CD4-positive, alpha-beta T cell (primary cell): ENCODE data around the gene PTPRC. TPM values are rescaled to one million over a fixed set of nuclear protein-coding genes. Genes with fewer than 3 reads are reported as not detected.

Experiments used
- ATAC-seq: fragments of 200-7000 bp; cut with Tn5 transposase; one replicate; pipeline ENCODE4 v1.10.0; 2022; ENCODE audit warnings: mild to moderate bottlenecking; ENCODE audit not compliant: poor library complexity
- CTCF ChIA-PET: fragments of 350-600 bp; sonication (Branson Sonifier 250); formaldehyde crosslinking; loops from one replicate; lab custom pipeline; 2021; ENCODE audit warnings: antibody characterized with exemption, inconsistent platforms; lab: Charles Lee
- POLR2A ChIA-PET: fragments of 350-600 bp; sonication (Branson Sonifier 250); formaldehyde crosslinking; loops from one replicate; lab custom pipeline; 2021; ENCODE audit warnings: antibody characterized with exemption, inconsistent platforms; lab: Charles Lee
- DNase-seq, 14 experiments: peaks; one replicate each; pipeline ENCODE4 v3.0.0-alpha.2; 2013 to 2020; ENCODE audit warnings: mixed read lengths in 2 of 14
- H3K27ac ChIP-seq, 2 donors: one replicate each; pipeline versions ENCODE4 v1.5.1 to v1.7.0; 2013; ENCODE audit warnings: low read length in 2 of 2, low read depth in 1 of 2, mild to moderate bottlenecking in 1 of 2
- H3K27me3 ChIP-seq, 2 experiments: 1 replicate in 1 of 2; 2 replicates in 1 of 2; pipeline versions ENCODE4 v1.6.1 to v1.7.0; 2013; ENCODE audit warnings: low read length in 2 of 2, control low read depth in 1 of 2, mild to moderate bottlenecking in 1 of 2, moderate library complexity in 1 of 2; ENCODE audit not compliant: insufficient read depth in 2 of 2, control insufficient read depth in 1 of 2
- H3K36me3 ChIP-seq: one replicate; pipeline ENCODE4 v1.6.1; 2013; ENCODE audit warnings: low read length, control low read depth; ENCODE audit not compliant: insufficient read depth
- H3K4me1 ChIP-seq: one replicate; pipeline ENCODE4 v1.6.1; 2013; ENCODE audit warnings: low read length, control low read depth; ENCODE audit not compliant: insufficient read depth
- H3K4me3 ChIP-seq: one replicate; pipeline ENCODE4 v1.5.1; 2013; ENCODE audit warnings: mild to moderate bottlenecking, low read length, moderate library complexity
- H3K9me3 ChIP-seq, 2 experiments: 1 replicate in 1 of 2; 2 replicates in 1 of 2; pipeline versions ENCODE4 v1.6.1 to v1.7.0; 2013; ENCODE audit warnings: low read length in 2 of 2, mild to moderate bottlenecking in 2 of 2, control low read depth in 1 of 2, moderate library complexity in 1 of 2; ENCODE audit not compliant: control insufficient read depth in 1 of 2, insufficient read depth in 1 of 2
- H3K27ac Mint-ChIP-seq: one replicate; pipeline ENCODE4 v1.8.0; 2020; ENCODE audit warnings: mixed read lengths
- H3K27me3 Mint-ChIP-seq: one replicate; pipeline ENCODE4 v1.8.0; 2021; ENCODE audit warnings: mixed read lengths
- H3K36me3 Mint-ChIP-seq: one replicate; pipeline ENCODE4 v1.8.0; 2021; ENCODE audit warnings: low read depth, mixed read lengths
- H3K4me1 Mint-ChIP-seq: one replicate; pipeline ENCODE4 v1.8.0; 2021; ENCODE audit warnings: low read depth, mixed read lengths
- H3K4me3 Mint-ChIP-seq: one replicate; pipeline ENCODE4 v1.8.0; 2020; ENCODE audit warnings: mild to moderate bottlenecking, mixed read lengths
- H3K9me3 Mint-ChIP-seq: one replicate; pipeline ENCODE4 v1.8.0; 2020; ENCODE audit warnings: mixed read lengths
- intact Hi-C, 2 experiments: fragments of 100-400 bp; cut with DNase I in 1 of 2; cut with micrococcal nuclease in 1 of 2; formaldehyde crosslinking; loops; one replicate each; pipeline versions ENCODE4 v1.15.1 to v1.9.0; 2023 to 2025; cut with DNase I, micrococcal nuclease
- total RNA-seq, 174 experiments: library from RNA in 2 of 174; stranded (reverse) in 2 of 174; gene quantifications; one replicate each; pipeline ENCODE4 v1.2.3 and lab custom pipeline; 2021 to 2026
- TF ChIP-seq, protein P1 (sequence below): fragments of 200-600 bp; IDR thresholded peaks from one replicate; pipeline ENCODE4 v1.8.0; 2022; ENCODE audit warnings: antibody characterized with exemption, mild to moderate bottlenecking

The PTPRC gene
- total RNA-seq, 2 experiments from 2014 or later: 661 to 698 TPM

DNA sequence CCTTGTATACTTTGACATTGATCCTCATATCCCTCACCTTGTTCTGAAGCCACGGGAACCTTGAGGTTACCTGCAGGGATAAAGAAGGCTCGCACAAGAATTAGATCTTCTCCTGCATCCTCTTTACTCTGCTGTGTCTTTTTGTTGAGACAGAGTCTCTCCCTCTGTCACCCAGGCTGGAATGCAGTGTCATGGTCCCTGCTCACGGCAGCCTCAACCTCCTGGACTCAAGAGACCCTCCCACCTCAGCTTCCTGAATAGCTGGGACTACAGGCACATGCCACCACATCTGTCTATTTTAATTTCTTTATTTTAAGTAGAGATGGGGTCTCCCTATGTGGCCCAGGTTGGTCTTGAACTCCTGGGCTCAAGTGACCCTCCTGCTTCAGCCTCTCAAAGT is 134.7 kb downstream of the PTPRC start:
- Histone ChIP-seq H3K4me3 (no peak overlapping the region), H3K27me3 (no peaks in the 10 kb centered on the region), H3K9me3 (no peaks in the 10 kb centered on the region), H3K4me1 (peaks cover 3% of the 10 kb centered on the region), H3K27ac (no peak overlapping the region), H3K36me3 (no peaks in the 10 kb centered on the region)
- Mint-ChIP-seq H3K27ac (no peak overlapping the region), H3K4me1 (peaks cover 6% of the 10 kb centered on the region), H3K4me3 (no peak overlapping the region), H3K36me3 (no peaks in the 10 kb centered on the region), H3K9me3 (no peaks in the 10 kb centered on the region), H3K27me3 (no peaks in the 10 kb centered on the region)
- ATAC-seq: no peak
- POLR2A ChIA-PET: no interaction called here
- CTCF ChIA-PET: no interaction called here
- DNase-seq: no peak
- intact Hi-C loops: loop anchor here (5.0 to 10.0 kb wide), 3 partner anchors 339 to 781 kb away; no protein-coding TSS in a partner anchor
- TF ChIP-seq, protein P1, sequence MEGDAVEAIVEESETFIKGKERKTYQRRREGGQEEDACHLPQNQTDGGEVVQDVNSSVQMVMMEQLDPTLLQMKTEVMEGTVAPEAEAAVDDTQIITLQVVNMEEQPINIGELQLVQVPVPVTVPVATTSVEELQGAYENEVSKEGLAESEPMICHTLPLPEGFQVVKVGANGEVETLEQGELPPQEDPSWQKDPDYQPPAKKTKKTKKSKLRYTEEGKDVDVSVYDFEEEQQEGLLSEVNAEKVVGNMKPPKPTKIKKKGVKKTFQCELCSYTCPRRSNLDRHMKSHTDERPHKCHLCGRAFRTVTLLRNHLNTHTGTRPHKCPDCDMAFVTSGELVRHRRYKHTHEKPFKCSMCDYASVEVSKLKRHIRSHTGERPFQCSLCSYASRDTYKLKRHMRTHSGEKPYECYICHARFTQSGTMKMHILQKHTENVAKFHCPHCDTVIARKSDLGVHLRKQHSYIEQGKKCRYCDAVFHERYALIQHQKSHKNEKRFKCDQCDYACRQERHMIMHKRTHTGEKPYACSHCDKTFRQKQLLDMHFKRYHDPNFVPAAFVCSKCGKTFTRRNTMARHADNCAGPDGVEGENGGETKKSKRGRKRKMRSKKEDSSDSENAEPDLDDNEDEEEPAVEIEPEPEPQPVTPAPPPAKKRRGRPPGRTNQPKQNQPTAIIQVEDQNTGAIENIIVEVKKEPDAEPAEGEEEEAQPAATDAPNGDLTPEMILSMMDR: no peak

DNA sequence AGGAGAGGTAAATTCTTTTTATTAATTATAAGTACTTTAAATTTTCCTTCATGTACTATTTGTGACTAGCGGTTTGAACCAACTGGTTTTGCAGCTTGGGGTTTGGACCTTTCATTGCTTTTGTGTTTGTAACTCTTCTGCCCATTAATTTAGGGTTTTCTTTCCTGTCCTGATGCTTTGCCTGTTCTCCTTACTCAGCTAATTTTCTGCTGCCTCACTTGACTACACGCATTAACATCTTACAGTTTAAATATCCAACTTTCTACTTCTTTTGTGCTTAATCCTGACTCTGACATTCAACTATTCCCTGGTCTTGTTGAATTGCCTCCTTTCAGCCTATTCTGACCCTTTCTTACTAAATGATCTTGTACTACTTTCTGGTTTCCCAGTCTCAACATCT is 135.6 kb downstream of the PTPRC start:
- intact Hi-C loops: loop anchor here (2.0 to 10.0 kb wide), 4 partner anchors 338 to 780 kb away; no protein-coding TSS in a partner anchor
- CTCF ChIA-PET: no interaction called here

DNA sequence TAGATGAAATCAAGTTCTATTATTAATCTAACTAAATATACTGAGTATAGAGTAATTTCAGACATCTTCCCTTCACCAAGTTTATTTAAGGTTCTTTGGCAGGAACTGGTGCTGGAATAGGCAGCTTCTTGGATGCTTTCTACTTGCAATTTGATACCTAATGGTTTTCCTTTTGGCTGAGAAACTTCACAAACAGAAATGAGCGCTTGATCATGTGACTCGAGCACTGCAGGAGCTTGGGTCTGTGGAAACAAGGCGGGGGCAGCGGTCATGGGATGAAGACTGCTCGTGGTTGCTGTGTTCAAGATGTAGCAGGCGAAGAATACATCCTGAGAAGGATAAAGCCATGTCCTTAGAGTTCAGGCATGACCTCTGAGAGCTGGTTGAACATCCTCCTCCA is 136.8 kb downstream of the PTPRC start:
- Histone ChIP-seq H3K27me3 (no peaks in the 10 kb centered on the region), H3K27ac (no peak overlapping the region), H3K4me3 (no peak overlapping the region), H3K4me1 (peaks cover 3% of the 10 kb centered on the region), H3K36me3 (no peaks in the 10 kb centered on the region), H3K9me3 (no peaks in the 10 kb centered on the region)
- intact Hi-C loops: loop anchor here in 1 of 2 experiments (2.0 to 10.0 kb wide), 2 partner anchors 467 to 779 kb away; no protein-coding TSS in a partner anchor
- DNase-seq: no peak
- H3K4me1 Mint-ChIP-seq: peaks cover 6% of the 10 kb centered on the region
- no peak for ATAC-seq
- no peaks in the 10 kb centered on the region for H3K36me3 Mint-ChIP-seq
- POLR2A ChIA-PET: no interaction called here
- H3K27ac Mint-ChIP-seq: no peak overlapping the region
- H3K27me3 Mint-ChIP-seq: no peaks in the 10 kb centered on the region
- CTCF ChIA-PET: no interaction called here
- TF ChIP-seq, protein P1: no peak
- no peak overlapping the region for H3K4me3 Mint-ChIP-seq
- no peaks in the 10 kb centered on the region for H3K9me3 Mint-ChIP-seq

More for the DNA sequence above, 135.6 kb downstream of the PTPRC start:
- Histone ChIP-seq H3K27me3 (no peaks in the 10 kb centered on the region), H3K27ac (no peak overlapping the region), H3K4me1 (peaks cover 3% of the 10 kb centered on the region), H3K4me3 (no peak overlapping the region), H3K36me3 (no peaks in the 10 kb centered on the region), H3K9me3 (no peaks in the 10 kb centered on the region)
- DNase-seq (no peak), ATAC-seq (no peak)
- Mint-ChIP-seq H3K36me3 (no peaks in the 10 kb centered on the region), H3K27ac (no peak overlapping the region), H3K4me1 (peaks cover 6% of the 10 kb centered on the region), H3K27me3 (no peaks in the 10 kb centered on the region), H3K9me3 (no peaks in the 10 kb centered on the region), H3K4me3 (no peak overlapping the region)
- TF ChIP-seq, protein P1: no peak
- POLR2A ChIA-PET: no interaction called here
